DMS114 treated with DMSO at 0.1 percent for 48 hours (cell line): Measurements from ENCODE around the gene LHPP.

Experiments used
- DNase-seq: peaks from one replicate; lab custom pipeline; 2025; ENCODE audit not compliant: unreplicated experiment; lab: John Stamatoyannopoulos, UW

LHPP gene

DNA sequence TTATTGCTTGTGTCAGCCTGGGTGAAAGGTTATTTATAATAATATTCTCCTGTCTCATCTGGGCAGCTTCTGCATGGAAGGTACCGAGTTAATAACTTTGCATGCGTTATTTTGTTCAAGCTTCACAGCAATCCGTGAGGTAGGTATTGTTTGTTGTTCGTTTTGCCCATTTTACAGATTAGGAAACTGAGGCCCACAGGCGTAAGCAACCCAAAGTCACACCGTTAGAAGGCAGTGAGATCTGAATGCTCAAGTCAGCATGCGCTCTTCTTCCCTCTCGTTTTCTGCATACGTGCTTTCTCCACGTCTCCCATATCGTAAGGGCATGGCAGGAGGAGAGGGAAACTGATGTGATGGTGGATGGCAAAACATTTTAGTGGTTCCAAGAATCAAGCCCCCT lies 34.1 kb downstream of the LHPP start:
- DNase-seq: no peak

DNA sequence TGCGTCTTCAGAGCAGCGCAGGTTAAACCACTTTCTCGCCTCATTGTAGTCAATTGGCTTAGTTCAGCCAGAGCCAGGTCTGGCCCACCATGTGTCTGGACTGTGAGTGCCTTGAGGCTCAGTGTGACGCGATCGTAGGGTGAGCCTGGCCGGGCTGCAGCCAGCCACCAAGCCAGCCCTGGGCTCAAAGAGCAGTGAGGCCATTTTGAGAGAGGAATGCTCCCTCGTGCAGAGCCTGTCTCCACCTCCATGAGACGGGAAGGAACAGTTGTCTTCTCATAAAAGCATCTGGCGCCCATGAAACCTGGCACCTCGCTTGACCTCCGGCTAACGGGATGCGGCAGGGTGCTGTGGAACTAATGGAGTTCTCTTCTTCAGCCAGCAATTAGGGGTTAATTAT lies 34.5 kb downstream of the LHPP start:
- DNase-seq: no peak

DNA sequence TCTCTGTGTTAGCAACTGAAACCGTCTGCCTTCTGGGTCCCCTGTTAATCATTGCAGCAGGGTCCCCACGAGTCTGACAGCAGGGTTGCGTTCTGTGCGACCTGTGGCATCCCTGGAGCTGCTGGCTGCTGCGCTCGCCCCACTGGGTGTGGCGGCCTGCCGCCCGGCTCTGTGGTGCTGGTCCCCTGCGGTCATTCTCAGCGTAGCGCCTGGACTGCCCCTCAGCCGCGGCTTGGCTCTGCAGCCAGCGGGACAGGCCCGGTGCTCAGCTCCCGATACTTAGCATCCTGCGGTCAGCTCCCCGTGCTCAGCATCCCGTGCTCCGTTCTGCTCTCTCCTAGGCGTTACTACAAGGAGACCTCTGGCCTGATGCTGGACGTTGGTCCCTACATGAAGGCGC lies 35.0 kb downstream of the LHPP start:
- DNase-seq: no peak

DNA sequence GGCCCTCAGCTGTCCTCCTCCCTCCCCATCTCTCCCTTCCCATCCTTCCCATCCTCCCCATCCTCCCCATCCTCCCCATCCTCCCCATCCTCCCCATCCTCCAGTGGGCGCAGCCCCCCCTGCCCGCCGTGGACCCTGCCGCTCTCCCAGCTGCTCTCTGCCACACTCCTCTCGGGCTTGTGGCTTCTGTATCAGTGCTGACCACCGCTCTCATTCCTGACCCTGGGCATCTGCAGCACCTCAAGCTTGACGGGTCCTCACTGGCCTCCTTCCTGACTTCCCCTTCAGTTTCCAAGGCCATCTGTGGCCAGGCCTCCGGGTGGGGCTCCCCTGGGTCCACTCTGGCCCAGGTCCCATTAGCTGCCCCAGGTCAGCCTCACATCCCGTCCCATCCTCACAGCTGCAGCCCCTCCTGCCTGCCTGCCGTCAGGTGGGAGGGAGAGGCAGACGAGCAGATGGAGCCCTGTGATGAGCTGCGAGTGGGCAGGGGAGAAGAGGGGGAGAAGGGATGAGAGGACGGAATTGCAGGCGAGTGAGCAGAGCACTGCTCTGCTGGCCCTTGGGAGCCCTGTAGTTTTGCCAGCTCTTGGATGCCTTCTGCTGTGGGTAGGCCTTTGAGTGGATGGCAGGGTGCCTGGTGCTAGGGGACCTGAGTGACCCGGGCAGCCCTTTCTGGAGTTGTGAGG lies 35.7 kb downstream of the LHPP start:
- DNase-seq: no peak

DNA sequence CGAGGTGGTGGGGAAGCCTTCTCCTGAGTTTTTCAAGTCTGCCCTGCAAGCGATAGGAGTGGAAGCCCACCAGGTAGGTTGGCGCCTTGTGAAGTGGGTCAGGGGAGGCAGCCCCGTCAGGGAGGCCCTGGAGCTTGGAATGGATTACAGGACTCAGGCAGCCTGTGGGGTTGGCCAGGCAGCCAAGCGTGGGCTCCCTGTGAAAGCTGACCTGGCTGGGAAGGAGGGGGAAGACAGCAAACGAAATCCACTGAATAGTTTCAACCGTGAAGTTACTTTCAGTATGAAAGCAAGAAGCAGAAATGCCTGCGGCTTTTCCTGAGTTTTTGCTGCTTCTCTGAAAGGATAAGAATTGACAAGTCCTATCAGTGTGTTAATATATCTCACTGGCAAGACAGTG lies 36.4 kb downstream of the LHPP start:
- no peak for DNase-seq

DNA sequence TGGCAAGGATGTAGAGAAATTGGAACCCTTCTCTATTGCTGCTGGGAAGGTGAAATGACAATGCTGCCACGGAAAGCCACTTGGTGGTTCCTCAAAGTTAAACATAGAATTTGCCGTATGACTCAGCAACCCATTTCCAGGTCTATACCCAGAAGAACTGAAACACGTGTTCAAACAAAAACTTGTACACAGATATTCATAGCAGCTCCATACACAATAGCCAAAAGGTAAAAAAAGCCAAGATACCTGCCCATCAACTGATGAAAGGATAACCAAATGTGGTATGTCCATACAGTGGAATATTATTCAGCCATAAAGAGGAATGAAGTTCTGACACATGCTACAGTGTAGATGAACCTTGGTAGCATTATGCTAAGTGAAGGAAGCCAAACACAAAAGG lies 39.1 kb downstream of the LHPP start:
- no peak for DNase-seq

DNA sequence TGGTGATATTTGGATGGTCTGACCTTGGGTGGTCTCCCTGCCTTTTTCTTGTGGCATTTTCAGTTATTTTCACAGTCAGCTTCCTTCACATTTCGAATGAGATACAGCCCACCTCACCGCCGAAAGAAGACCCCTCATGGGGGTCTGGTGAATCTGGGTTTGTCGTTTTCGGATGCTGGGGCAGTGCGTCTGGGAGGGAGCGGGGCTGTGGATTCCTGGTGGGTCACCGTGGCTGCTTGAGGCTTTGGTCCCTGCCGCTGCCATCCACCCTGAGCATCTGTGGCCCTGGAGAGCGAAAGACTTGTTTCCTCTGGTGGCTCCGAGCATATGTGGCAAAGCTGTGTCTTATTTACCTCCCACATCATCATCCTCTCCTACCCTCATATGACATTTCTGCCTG lies 43.1 kb downstream of the LHPP start:
- no peak for DNase-seq

DNA sequence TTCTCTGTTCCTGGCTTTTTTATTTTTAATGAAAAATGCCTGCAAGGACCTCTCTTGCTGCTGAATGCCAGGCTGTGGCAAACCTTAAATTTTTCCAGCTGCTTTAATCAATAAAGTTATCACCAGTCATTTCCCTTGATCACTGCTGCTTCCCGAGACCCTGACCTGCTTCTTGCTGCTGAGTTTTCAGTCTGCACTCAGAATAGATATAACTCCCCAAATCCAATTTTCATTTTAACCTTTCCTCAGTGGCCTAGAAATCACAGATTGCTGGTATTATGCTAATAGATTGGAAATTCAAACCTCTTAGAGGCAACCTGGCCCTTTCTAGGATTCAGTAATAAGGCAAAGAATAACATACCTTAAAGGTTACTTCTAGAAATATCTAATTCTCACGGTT lies 43.7 kb downstream of the LHPP start:
- DNase-seq: no peak

DNA sequence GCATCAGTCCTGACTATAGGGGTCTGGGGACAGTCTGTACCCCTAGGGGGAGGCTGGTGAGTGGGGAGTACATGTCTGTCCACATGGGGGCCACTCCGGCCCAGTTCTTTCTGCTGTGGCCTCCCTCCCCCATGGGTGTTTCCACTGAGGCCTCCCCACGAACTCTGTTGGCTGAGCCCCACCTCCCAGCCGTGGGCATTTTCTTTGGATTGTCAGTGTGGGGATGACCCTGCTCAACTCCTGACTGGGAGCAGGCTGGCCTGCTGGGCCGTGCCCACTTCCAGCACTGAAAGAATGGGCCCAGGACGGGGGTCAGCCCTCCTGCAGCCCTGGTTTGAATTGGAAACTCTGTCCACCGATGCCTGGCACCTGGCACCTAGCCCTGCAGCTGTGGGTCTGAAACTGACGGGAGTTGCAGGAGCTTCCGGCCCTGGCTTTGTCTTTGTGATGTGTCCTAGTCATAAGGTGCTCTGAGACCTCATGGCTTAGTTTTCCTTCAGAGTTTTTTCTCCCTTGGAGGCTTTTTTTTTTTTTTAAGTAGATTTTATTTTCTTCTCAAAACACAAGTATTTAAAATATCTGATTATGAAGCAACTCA lies 46.5 kb downstream of the LHPP start:
- DNase-seq: no peak

DNA sequence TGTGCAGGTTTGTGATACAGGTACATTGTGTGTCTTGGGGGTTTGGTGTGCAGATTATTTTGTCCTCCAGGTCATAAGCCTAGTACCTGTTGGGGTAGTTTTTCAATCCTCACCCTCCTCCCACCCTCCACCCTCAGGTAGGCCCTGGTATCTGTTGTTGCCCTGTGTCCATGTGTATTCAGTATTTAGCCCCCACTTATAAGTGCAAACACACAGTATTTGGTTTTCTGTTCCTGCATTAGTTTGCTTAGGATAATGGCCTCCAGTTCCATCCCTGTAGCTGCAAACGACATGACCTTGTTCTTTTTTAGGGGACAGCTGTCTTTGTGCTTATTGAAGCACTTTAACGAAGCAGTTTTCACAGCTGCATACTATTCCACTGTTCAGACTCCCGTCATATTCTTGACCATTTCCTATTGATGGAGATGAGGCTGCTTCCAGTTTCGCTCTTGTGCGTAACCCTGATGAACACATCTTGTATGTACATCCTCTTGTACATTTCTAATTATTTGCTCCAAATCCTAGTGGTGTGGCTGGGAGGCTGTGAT lies 47.4 kb downstream of the LHPP start:
- no peak for DNase-seq

DNA sequence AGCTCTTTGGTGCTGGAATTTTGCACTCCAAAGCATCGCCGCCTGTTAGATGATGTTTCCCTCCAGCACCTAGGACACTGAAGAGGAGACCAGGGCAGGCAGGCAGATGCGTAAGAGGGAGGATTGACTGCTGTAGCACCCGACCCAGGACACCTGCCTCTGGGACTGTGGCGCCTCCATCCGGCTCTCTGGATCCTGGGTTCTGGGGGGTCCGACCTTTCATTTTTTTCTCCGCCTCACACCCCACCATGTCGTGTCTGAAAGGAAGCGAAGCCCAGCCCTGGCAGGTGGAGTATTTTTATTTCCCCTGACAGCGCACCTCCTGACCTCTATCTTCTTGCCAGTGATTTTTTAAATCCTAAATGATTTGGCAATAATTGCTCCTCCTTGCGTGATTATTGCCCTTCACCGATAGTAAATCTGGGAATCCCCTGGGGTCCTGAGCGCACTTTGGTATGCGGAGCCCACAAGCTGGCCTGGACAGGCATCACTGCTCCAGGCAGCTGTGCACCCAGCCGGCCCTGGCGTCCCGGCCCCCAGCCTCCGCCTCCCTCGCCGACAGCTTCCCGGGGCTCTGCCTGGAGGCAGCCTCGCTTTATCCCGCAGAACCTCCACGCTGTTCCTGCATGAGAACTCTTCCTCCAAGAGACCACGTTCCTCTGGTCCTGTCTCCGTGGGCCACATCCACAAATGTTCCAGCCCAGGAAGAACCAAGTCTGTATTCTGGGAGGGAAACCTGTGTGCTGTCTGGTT lies 48.4 kb downstream of the LHPP start:
- no peak for DNase-seq

DNA sequence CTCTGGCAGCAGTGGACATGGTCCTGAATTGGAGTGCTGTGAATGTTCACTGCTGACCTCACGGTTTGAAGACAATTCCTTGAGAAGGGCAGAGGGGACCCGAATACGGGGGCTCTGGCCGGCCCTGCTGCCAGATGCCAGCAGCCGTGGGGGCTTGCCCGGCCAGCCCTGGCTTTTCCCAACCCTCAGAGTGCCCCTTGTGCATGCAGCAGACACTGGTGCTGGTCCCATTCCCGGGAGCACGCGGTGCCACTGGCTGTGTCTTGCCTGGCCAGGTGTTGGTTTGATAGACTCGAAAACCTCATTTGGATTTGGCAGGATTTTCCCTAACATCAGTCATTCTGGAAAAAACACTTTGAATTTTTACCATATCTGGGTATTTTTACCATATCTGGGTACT lies 49.1 kb downstream of the LHPP start:
- DNase-seq: no peak

DNA sequence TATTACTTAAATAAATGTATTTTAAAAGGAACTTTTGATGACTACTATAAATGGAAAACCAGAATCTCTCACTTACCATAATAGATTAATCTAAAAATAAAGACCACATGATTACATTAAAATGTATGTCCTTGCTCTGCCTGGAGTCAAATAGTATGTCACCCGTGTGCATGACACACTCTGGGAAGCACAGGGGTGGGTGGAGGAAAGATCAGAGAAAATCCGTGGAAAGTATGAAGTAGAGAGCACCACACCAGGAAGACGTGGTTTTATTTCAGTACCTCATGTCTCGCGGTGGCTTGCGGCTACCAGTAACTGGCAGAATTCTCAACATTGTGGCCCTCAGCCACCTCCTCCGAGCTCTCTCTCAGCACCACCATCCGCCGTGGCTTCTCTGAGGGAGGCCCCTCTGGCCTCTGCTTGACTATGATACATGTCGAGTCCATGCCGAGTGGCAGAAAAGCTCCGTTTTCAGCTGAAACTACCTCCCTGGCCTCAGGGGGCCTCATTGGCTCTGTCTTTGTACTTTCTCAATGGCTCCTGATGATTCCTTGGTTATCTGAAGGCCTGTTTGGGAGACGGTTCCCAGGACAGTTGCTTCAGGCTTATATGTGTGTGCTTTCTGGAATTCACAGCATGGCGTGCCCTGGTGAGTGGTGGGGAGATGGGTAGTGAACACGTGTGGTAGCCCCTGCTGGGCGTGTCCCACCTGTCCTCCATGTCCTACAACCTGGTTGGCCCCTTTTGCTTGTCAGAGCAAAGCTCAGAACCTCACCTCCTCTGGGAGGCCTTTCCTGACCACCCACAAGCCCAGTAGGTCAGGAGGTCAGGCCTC lies 49.8 kb downstream of the LHPP start:
- DNase-seq: no peak

DNA sequence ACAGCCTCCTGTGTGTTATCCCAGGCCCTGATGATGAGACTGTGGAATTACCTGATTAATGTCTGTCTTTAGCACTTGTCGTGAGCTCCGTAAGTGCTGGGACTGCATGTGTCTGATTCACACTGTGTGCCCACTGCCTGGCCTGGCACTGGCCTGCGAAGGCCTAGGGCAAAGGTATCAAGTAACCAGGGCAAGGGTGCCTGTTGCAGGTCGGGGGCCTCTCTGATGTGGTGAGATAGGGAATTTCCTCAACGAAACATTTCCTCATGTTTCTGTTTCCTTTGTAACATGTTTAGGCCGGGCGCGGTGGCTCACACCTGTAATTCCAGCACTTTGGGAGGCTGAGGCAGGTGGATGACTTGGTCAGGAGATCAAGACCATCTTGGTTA lies 50.4 kb downstream of the LHPP start:
- DNase-seq: no peak

DNA sequence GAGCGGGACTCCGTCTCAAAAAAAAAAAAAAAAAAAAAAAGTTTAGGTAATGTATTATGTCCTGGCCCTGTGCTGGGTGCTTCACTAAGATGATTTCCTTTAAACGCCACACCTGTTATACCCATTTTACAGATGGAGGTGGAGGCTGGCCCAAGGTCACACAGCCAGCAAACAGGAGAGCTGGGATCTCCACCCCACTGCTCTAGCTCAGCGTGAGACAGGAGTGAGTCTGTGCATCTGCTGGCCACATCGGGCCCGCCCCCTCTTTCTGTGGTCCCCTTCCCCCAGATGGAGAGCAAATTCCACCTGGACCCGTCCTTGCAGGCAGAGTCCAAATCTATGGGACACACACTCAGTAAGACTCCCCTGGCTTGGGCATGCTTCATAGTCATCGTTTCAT lies 51.0 kb downstream of the LHPP start:
- no peak for DNase-seq

DNA sequence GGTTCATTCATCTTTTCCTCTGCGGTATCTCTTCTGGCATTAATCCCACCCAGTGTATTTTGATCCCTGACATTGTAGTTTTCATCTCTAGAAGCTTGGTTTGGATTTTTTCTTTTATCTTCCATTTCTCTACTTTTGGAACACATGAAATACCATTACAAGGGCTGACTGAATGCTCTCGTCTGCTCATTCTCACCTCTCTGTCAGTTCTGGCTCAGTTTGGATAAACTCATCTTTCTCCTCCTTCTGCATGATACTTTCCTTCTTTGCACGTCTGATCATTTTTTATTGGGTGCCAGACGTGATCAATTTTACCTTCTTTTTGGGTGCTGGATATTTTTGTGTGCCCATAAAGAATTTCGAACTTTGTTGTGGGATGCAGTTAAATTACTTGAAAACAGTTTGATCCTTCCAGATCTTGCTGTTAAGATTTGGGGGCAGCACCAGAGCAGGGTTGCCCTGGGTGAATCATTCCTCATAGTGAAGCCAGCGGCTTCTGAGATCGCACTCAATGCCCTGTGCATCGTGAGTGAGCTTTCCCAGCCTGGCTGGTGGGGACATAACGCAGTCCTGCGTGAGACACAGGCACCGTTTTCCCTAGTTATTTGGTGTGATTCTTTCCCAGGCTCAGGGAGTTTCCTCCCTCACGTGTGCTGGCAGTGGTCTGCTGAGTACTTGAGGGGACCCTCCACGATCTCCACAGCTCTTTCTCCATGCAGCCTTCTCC lies 53.8 kb downstream of the LHPP start:
- no peak for DNase-seq

DNA sequence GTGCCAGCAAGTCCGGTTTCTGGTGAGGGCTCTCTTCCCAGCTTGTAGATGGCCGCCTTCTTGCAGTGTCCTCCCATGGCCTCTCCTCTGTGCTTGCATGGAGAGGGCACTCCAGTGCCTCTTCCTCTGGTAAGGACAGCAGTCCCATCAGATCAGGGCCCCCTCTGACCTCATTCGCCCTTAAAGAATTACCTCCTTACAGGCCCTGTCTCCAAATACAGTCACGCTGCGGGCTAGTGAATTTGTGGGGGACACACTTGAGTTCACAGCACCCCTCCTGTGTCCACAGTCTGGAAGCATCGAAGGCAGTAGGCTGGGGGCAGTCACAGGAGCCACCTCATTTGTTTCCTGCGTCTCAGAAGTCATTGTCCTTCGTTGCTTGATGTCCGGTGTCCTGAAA lies 54.6 kb downstream of the LHPP start:
- DNase-seq: no peak

DNA sequence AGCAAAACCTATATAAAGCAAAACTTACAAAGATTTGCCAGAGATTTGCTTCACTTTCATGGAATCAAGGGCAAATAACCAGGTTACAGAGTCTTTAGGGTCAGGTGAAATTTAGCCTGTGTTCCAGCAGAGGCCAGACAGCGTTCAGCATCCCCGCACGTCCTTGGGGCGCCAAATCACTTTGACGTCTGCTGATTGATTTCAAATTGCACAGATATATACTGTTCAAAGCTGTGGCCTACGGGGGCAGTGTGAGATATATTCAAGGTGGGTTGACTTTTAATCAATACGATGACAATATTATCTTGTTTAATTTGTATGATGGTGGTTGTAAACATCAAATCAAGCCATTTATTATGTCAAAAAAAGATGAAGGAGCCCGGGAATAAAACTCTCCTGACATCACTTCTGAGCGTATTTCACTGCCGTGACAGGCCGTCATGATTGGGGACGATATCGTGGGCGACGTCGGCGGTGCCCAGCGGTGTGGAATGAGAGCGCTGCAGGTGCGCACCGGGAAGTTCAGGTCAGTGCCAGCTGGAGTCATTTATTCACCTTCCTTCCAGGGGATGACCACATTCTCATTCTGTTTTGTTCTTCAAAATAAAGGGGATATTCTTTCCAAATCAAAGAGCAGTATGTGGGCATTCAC lies 55.2 kb downstream of the LHPP start:
- DNase-seq: no peak

DNA sequence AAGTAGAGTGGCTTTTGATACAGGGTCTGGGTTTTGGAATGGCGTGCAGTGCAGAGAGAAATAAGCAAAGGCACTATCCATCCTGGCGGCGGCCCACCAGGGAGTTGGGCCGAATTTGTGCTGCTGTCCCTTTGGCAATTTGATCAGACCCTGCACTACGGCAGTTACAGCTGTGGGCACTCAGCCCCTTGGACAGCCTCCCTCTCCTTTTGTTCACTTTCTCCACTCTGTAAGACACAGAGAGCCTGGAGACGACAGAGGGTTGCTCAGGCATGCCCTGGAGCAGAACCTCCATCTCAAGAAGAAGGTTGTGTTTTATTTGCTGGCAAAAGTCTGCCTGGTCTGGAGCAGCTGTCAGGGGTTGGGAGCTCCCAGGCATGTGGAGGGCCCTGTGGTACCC lies 55.8 kb downstream of the LHPP start:
- no peak for DNase-seq

DNA sequence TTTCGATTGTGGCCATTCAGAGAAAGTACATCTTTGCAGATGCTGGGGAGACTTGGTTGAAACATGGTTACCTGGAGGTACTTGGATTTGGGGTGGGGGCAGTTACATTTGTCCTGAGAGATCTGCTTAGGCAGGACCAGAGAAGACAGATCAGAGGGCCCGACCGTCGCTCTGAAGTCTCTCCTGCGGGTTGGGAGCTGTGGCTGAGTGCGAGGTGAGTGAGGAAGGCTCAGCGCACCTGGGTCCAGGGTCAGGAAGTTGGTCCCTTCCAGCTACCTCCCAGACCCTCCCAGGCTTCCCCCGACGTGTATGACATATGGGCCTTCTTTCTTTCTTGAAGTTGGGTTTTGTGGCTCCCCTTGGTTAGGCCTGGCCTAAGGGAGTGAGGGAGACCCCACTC lies 56.3 kb downstream of the LHPP start:
- no peak for DNase-seq
